ENCODE data around the gene PLAC1.

The PLAC1 gene

DNA sequence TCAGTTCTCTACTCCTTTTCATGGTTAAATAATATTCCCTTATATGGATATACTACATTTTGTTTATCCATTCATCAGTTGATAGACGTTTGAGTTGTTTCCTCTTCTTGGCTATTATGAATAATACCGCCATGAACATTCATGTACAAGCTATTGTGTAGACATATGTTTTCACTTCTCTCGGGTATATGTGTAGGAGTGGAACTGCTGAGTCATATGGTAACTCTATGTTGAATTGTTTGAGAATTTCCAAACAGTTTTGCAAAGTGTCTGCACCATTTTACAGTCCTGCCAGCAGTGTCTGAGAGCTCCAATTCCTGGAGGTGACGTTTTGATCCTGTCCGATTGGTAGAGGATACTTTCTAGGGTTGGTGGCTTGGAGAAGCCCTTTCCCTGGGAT is 23.6 kb downstream of the PLAC1 start:
- no peak for DNase-seq (ENCODE audit: extremely low spot score)
- ChIA-PET POLR2A (no interaction called here), CTCF (no interaction called here)
- TF ChIP-seq ARNT (IDR thresholded peaks at IDR 0.05): no peak
- no peak for TF ChIP-seq FOXA1 (IDR thresholded peaks at IDR 0.05)
- TF ChIP-seq CTBP1 (IDR thresholded peaks at IDR 0.05; ENCODE audit: borderline replicate concordance): no peak
- TF ChIP-seq HDGF (IDR thresholded peaks at IDR 0.05; ENCODE audit: borderline replicate concordance): no peak
- no peak for TF ChIP-seq SUZ12 (IDR thresholded peaks at IDR 0.05)
- no peak for TF ChIP-seq ZNF384 (IDR thresholded peaks at IDR 0.05)

DNA sequence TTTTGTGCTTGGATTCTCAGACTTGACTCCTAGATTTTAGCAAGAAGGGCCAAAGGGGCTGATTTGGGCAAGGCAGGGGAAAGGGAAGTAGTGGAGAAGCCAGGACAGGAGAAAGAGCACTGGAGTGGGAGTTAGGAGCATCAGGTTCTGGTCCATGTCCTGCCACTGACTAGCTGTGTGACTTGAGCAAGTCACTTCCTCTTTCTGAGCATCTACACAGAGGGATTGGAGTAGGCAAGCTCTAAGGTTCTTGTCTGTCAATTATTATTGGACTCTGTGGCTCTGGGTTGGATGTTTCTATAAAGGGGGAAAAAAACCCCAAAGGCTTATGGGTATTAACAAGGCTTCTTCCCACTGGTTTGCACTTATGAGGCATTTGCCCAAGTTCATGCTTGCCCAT is 24.4 kb downstream of the PLAC1 start:
- POLR2A ChIA-PET: no interaction called here

DNA sequence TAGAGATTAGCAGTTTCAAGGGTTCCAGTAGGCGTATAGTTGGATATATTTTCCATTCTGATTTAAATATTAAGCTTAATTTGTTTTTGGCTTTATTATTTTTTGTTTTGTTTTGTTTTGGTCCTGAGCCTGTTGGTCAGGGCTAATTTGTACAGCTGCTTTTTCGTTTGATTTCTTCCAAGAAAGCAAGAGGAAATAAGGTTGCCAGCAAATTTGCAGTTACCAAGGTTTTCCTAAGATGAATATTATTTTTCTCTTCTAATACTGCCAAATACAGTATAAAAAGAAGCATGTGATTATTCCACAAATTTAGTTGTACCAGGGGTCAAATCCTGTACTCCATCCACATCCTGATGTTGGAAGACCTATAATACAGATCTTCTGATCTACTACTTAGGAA is 24.9 kb downstream of the PLAC1 start:
- TF ChIP-seq ARNT (IDR thresholded peaks at IDR 0.05) (no peak), BHLHE40 (IDR thresholded peaks at IDR 0.05; ENCODE audit: borderline replicate concordance) (no peak), FOXM1 (IDR thresholded peaks at IDR 0.05; ENCODE audit: borderline replicate concordance) (no peak), TARDBP (IDR thresholded peaks at IDR 0.05) (no peak), NFRKB (IDR thresholded peaks at IDR 0.05) (no peak), ELF4 (IDR thresholded peaks at IDR 0.05) (no peak), SP1 (IDR thresholded peaks at IDR 0.05) (no peak), FOXK2 (IDR thresholded peaks at IDR 0.05) (no peak), HDGF (IDR thresholded peaks at IDR 0.05; ENCODE audit: borderline replicate concordance) (no peak), ZNF384 (IDR thresholded peaks at IDR 0.05) (no peak)
- TF ChIP-seq, protein P1, sequence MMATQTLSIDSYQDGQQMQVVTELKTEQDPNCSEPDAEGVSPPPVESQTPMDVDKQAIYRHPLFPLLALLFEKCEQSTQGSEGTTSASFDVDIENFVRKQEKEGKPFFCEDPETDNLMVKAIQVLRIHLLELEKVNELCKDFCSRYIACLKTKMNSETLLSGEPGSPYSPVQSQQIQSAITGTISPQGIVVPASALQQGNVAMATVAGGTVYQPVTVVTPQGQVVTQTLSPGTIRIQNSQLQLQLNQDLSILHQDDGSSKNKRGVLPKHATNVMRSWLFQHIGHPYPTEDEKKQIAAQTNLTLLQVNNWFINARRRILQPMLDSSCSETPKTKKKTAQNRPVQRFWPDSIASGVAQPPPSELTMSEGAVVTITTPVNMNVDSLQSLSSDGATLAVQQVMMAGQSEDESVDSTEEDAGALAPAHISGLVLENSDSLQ (IDR thresholded peaks at IDR 0.05): no peak
- POLR2A ChIA-PET: no interaction called here
- CTCF ChIA-PET: no interaction called here

More for the DNA sequence above, 24.4 kb downstream of the PLAC1 start:
- TF ChIP-seq NFRKB (IDR thresholded peaks at IDR 0.05) (no peak), HDGF (IDR thresholded peaks at IDR 0.05; ENCODE audit: borderline replicate concordance) (no peak), LEF1 (IDR thresholded peaks at IDR 0.05; ENCODE audit: borderline replicate concordance) (no peak), FOXA1 (IDR thresholded peaks at IDR 0.05) (no peak), L3MBTL2 (conservative IDR thresholded peaks at IDR 0.05) (no peak), TARDBP (IDR thresholded peaks at IDR 0.05) (no peak), ZNF384 (IDR thresholded peaks at IDR 0.05) (no peak), SP1 (IDR thresholded peaks at IDR 0.05) (no peak), SUZ12 (IDR thresholded peaks at IDR 0.05) (no peak), ARNT (IDR thresholded peaks at IDR 0.05) (no peak), ELF4 (IDR thresholded peaks at IDR 0.05) (no peak), FOXM1 (IDR thresholded peaks at IDR 0.05; ENCODE audit: borderline replicate concordance) (no peak), CTBP1 (IDR thresholded peaks at IDR 0.05; ENCODE audit: borderline replicate concordance) (no peak), BHLHE40 (IDR thresholded peaks at IDR 0.05; ENCODE audit: borderline replicate concordance) (no peak), FOXK2 (IDR thresholded peaks at IDR 0.05) (no peak)
- TF ChIP-seq, protein P1 (IDR thresholded peaks at IDR 0.05): no peak
- CTCF ChIA-PET: no interaction called here
- no peak for DNase-seq (ENCODE audit: extremely low spot score)

DNA sequence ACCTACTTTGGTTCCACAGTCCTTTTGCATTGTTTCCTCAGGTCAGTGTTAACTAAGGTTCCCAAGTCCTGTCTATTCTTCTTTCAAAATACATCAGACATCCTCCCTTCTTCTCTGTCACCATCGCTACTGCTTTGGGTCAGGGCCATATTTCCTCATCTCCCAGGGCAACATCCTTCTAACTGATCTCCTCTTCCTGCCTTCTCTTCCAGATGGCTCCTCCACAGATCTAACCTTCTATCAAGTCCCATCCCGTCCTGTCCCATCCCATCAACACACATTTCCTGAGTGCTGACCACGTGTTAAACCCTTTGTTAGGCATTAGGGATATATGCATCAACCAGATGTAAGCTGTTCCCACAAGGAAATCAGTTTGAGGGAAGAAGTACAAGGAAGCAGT is 25.9 kb downstream of the PLAC1 start:
- CTCF ChIA-PET: interaction anchor here (0.9 kb wide), 1 partner anchor 10 kb away, joined by 3 read pairs; no protein-coding TSS in a partner anchor
- DNase-seq (ENCODE audit: extremely low spot score): no peak
- POLR2A ChIA-PET: no interaction called here
- TF ChIP-seq LEF1 (IDR thresholded peaks at IDR 0.05; ENCODE audit: borderline replicate concordance) (no peak), ARNT (IDR thresholded peaks at IDR 0.05) (no peak), ELF4 (IDR thresholded peaks at IDR 0.05) (no peak), SP1 (IDR thresholded peaks at IDR 0.05) (no peak), NFRKB (IDR thresholded peaks at IDR 0.05) (no peak), FOXK2 (IDR thresholded peaks at IDR 0.05) (no peak), FOXA1 (IDR thresholded peaks at IDR 0.05) (no peak), FOXM1 (IDR thresholded peaks at IDR 0.05; ENCODE audit: borderline replicate concordance) (no peak), ZNF384 (IDR thresholded peaks at IDR 0.05) (no peak), CTBP1 (IDR thresholded peaks at IDR 0.05; ENCODE audit: borderline replicate concordance) (no peak), TARDBP (IDR thresholded peaks at IDR 0.05) (no peak), BHLHE40 (IDR thresholded peaks at IDR 0.05; ENCODE audit: borderline replicate concordance) (no peak), L3MBTL2 (conservative IDR thresholded peaks at IDR 0.05) (no peak), HDGF (IDR thresholded peaks at IDR 0.05; ENCODE audit: borderline replicate concordance) (no peak), SUZ12 (IDR thresholded peaks at IDR 0.05) (no peak)
- TF ChIP-seq, protein P1 (IDR thresholded peaks at IDR 0.05): no peak

More for the DNA sequence above, 24.9 kb downstream of the PLAC1 start:
- DNase-seq (ENCODE audit: extremely low spot score): no peak

DNA sequence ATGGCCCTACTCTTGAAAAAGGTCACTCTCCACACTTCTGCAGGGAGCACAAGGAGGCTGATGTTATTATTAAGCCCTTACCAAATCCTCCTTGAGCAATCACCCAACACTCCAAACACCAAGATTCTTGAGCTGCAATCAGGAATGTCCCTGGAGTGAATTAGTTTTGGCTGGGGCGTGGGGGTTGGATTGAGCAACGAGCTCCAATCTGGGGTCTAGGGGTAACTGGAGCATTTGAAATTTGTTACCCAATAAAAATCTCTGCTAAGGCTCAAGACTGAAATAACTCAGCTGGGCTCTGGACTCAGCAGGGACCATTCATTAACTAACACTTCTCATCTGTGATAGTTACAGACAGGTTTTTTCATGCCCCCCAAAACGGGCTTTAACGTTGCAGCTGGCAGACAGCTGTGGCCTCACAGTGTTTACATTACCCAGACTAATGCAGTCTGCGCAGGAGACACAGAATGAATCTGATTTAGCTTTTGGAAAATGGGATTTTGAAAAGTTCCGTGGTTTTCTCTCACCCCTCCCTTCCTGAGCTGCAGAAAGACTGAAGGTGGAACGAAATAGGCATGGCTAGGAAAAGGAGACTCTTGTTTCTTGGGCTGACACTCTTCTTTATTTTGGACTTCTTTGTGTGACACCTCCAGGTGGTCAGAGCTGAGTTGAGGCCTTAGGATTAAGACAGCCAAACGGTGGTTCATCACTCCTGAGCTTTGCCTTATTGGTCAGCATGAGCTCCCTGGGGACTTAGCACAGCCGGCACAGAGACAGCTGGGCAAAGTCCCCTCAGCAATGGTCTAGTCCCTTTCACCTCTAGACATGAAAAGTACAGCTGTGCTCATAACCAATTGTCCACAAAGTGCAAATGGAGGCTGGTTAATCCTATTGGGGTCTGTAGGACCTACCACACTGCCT is 26.6 kb downstream of the PLAC1 start:
- CTCF ChIA-PET: interaction anchor here (0.9 kb wide), 1 partner anchor 11 kb away, joined by 3 read pairs; no protein-coding TSS in a partner anchor
- POLR2A ChIA-PET: no interaction called here
- TF ChIP-seq ELF4 (IDR thresholded peaks at IDR 0.05) (no peak), FOXK2 (IDR thresholded peaks at IDR 0.05) (no peak), FOXM1 (IDR thresholded peaks at IDR 0.05; ENCODE audit: borderline replicate concordance) (no peak), NFRKB (IDR thresholded peaks at IDR 0.05) (no peak), BHLHE40 (IDR thresholded peaks at IDR 0.05; ENCODE audit: borderline replicate concordance) (no peak), LEF1 (IDR thresholded peaks at IDR 0.05; ENCODE audit: borderline replicate concordance) (no peak), ZNF384 (IDR thresholded peaks at IDR 0.05) (no peak), ARNT (IDR thresholded peaks at IDR 0.05) (no peak), L3MBTL2 (conservative IDR thresholded peaks at IDR 0.05) (no peak), FOXA1 (IDR thresholded peaks at IDR 0.05) (no peak), TARDBP (IDR thresholded peaks at IDR 0.05) (no peak), CTBP1 (IDR thresholded peaks at IDR 0.05; ENCODE audit: borderline replicate concordance) (no peak)
- TF ChIP-seq, protein P1 (IDR thresholded peaks at IDR 0.05): no peak
- no peak for DNase-seq (ENCODE audit: extremely low spot score)

All from HEK293T (cell line).